Natural killer cell (primary cell): ENCODE data around the gene OR8J1. TPM values are rescaled to one million over a fixed set of nuclear protein-coding genes. Genes with fewer than 3 reads are reported as not detected.
"Not testable (repeated sequence)": the region's sequence is repeated elsewhere in the genome, so short reads cannot be mapped to it uniquely, and the experiment has no call there.

Experiments used
- ATAC-seq, 3 donors: fragments of 150-1000 bp in 2 of 3; fragments of 200-7000 bp in 1 of 3; cut with Tn5 transposase; 1 replicate in 1 of 3; 2 replicates in 2 of 3; pipeline ENCODE4 v1.10.0; 2021; ENCODE audit warnings: mild to moderate bottlenecking in 2 of 3, moderate library complexity in 2 of 3
- DNase-seq, 2 donors: peaks; one replicate each; pipeline versions ENCODE4 v3.0.0 to v3.0.0-alpha.2; 2013 to 2021; ENCODE audit warnings: mixed read lengths in 1 of 2
- H3K27ac ChIP-seq: one replicate; pipeline ENCODE4 v1.5.1; 2013; ENCODE audit warnings: mild to moderate bottlenecking, low read length
- H3K27me3 ChIP-seq: one replicate; pipeline ENCODE4 v1.6.1; 2013; ENCODE audit warnings: low read length; ENCODE audit not compliant: control insufficient read depth, insufficient read depth
- H3K36me3 ChIP-seq: one replicate; pipeline ENCODE4 v1.6.1; 2013; ENCODE audit warnings: low read length; ENCODE audit not compliant: control insufficient read depth, insufficient read depth
- H3K4me1 ChIP-seq: one replicate; pipeline ENCODE4 v1.6.1; 2013; ENCODE audit warnings: low read length; ENCODE audit not compliant: control insufficient read depth, insufficient read depth
- H3K4me3 ChIP-seq: one replicate; pipeline ENCODE4 v1.5.1; 2013; ENCODE audit warnings: low read length
- H3K9me3 ChIP-seq: one replicate; pipeline ENCODE4 v1.6.1; 2013; ENCODE audit warnings: low read length; ENCODE audit not compliant: control insufficient read depth, insufficient read depth
- H3K27ac Mint-ChIP-seq, 2 donors: one replicate each; pipeline ENCODE4 v1.8.0; 2022; ENCODE audit warnings: mild to moderate bottlenecking in 2 of 2, mixed read lengths in 2 of 2, moderate library complexity in 1 of 2
- H3K27me3 Mint-ChIP-seq, 2 donors: one replicate each; pipeline ENCODE4 v1.8.0; 2022; ENCODE audit warnings: low read depth in 2 of 2, mixed read lengths in 2 of 2
- H3K36me3 Mint-ChIP-seq: one replicate; pipeline ENCODE4 v1.8.0; 2022; ENCODE audit warnings: mixed read lengths
- H3K4me1 Mint-ChIP-seq, 2 donors: one replicate each; pipeline ENCODE4 v1.8.0; 2022; ENCODE audit warnings: mixed read lengths in 2 of 2
- H3K4me3 Mint-ChIP-seq: one replicate; pipeline ENCODE4 v1.8.0; 2022; ENCODE audit warnings: mild to moderate bottlenecking, moderate library complexity, mixed read lengths
- H3K9me3 Mint-ChIP-seq, 2 donors: one replicate each; pipeline ENCODE4 v1.8.0; 2022; ENCODE audit warnings: mixed read lengths in 2 of 2
- WGBS: methylation state at CpG from one replicate; pipeline ENCODE4 v1.1.7; 2013; ENCODE audit warnings: missing lambda C conversion rate; ENCODE audit not compliant: insufficient coverage; 5-methylcytosine and 5-hydroxymethylcytosine counted together
- intact Hi-C: fragments of 100-400 bp; cut with micrococcal nuclease; formaldehyde crosslinking; loops from one replicate; pipeline ENCODE4 v1.14.2; 2022
- total RNA-seq, 4 donors: library from RNA; stranded (reverse); fragments of 120-200 nt in 1 of 4; gene quantifications; one replicate each; pipeline versions ENCODE4 v1.2.3 to v1.2.4, GENCODE V29; 2013 to 2022
- TF ChIP-seq, protein P1 (sequence below): fragments of 200-600 bp; IDR thresholded peaks from one replicate; pipeline ENCODE4 v1.8.0; 2022; ENCODE audit warnings: antibody characterized with exemption

Gene OR8J1
- total RNA-seq, 3 donors from 2014 or later (not counting 1 experiment from before 2014, with no cell fraction given), result not detected

DNA sequence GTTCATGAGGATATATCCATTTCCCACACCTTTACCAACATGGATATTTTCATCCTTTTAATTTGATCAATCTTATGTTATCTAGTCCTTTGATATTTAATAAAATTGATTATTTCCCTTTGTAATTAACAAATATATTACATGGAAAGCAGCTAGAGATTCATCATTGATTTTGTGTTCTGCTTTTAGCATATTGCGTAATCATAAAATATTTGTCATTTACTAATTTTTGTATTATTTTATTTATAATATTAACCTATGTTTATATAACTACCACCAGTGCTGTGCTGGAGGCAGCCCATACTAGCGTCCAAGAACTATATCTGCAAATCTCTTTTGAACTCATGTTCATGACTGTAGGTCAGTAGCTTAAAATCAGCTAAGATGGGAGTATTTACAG, 26.0 kb downstream of the OR8J1 start:
- H3K27ac Mint-ChIP-seq, result no peak overlapping the region
- H3K9me3 Mint-ChIP-seq, result peaks cover 14 to 23% of the 10 kb centered on the region in 2 donors
- no peaks in the 10 kb centered on the region for H3K4me1 Mint-ChIP-seq
- WGBS, result 71% methylated on average over 1 of the region's 2 CpGs
- no peak overlapping the region for H3K4me3 Mint-ChIP-seq
- Histone ChIP-seq H3K9me3 (no peaks in the 10 kb centered on the region), H3K4me3 (no peak overlapping the region), H3K36me3 (no peaks in the 10 kb centered on the region), H3K27me3 (no peaks in the 10 kb centered on the region), H3K4me1 (no peaks in the 10 kb centered on the region), H3K27ac (no peak overlapping the region)
- no peaks in the 10 kb centered on the region for H3K27me3 Mint-ChIP-seq
- TF ChIP-seq, protein P1, sequence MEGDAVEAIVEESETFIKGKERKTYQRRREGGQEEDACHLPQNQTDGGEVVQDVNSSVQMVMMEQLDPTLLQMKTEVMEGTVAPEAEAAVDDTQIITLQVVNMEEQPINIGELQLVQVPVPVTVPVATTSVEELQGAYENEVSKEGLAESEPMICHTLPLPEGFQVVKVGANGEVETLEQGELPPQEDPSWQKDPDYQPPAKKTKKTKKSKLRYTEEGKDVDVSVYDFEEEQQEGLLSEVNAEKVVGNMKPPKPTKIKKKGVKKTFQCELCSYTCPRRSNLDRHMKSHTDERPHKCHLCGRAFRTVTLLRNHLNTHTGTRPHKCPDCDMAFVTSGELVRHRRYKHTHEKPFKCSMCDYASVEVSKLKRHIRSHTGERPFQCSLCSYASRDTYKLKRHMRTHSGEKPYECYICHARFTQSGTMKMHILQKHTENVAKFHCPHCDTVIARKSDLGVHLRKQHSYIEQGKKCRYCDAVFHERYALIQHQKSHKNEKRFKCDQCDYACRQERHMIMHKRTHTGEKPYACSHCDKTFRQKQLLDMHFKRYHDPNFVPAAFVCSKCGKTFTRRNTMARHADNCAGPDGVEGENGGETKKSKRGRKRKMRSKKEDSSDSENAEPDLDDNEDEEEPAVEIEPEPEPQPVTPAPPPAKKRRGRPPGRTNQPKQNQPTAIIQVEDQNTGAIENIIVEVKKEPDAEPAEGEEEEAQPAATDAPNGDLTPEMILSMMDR, result no peak
- H3K36me3 Mint-ChIP-seq, result peaks cover 8% of the 10 kb centered on the region
- DNase-seq (no peak), ATAC-seq (no peak)
- intact Hi-C loops, result no loop called here

DNA sequence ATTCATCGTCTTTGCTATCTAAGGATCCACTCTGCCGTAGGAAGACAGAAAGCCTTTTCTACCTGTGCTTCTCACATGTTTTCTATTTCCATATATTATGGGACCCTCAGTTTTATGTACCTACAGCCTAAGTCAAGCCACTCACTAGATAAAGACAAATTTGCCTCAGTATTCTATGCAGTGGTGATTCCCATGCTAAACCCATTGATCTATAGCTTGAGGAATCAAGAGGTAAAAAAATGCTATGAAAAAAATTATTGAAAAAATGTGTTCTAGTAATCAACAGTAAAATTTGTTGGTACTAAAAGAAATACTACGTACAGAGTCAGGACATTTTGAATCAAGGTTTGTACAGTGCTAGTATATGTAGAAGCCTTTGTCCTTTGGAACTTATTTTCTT, 40.3 kb downstream of the OR8J1 start:
- H3K36me3 ChIP-seq, result no peaks in the 10 kb centered on the region
- intact Hi-C loops, result no loop called here
- DNase-seq (no peak), ATAC-seq (no peak)
- Mint-ChIP-seq H3K27ac (no peak overlapping the region), H3K4me1 (no peaks in the 10 kb centered on the region), H3K36me3 (no peaks in the 10 kb centered on the region), H3K4me3 (no peak overlapping the region), H3K9me3 (peaks cover 6 to 12% of the 10 kb centered on the region in 2 donors), H3K27me3 (no peaks in the 10 kb centered on the region)
- no peaks in the 10 kb centered on the region for H3K4me1 ChIP-seq
- no peaks in the 10 kb centered on the region for H3K27me3 ChIP-seq
- TF ChIP-seq, protein P1, result no peak
- no peak overlapping the region for H3K27ac ChIP-seq
- no peak overlapping the region for H3K4me3 ChIP-seq
- H3K9me3 ChIP-seq, result no peaks in the 10 kb centered on the region
- WGBS, result 87% methylated on average over 3 of the region's 3 CpGs

DNA sequence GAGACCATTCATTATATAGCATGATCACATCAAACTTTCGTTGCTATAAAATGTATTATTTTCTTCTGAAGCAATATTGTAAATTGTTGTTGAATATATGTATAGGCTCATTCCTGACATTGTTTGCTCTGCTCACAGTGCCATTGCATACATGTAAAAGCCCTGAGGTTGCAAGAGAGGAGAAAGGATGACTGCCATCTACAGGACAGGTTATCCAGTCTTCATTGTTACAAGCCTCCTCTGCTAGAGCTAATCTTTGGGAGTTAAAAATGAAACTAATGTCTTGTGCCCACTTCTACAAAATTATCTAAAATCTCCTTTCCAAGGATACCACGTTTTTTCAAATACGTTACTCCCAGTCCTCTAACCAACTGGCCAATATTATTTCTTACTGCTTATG, 42.0 kb downstream of the OR8J1 start:
- TF ChIP-seq, protein P1, result no peak
- Mint-ChIP-seq H3K27ac (no peak overlapping the region), H3K4me3 (no peak overlapping the region), H3K27me3 (no peaks in the 10 kb centered on the region), H3K36me3 (no peaks in the 10 kb centered on the region), H3K4me1 (no peaks in the 10 kb centered on the region), H3K9me3 (peaks cover 6 to 12% of the 10 kb centered on the region in 2 donors)
- Histone ChIP-seq H3K4me3 (no peak overlapping the region), H3K27ac (no peak overlapping the region), H3K9me3 (no peaks in the 10 kb centered on the region), H3K4me1 (no peaks in the 10 kb centered on the region), H3K27me3 (no peaks in the 10 kb centered on the region), H3K36me3 (no peaks in the 10 kb centered on the region)
- intact Hi-C loops, result no loop called here
- ATAC-seq, result no peak
- 81% methylated on average over 2 of the region's 3 CpGs for WGBS
- no peak for DNase-seq

DNA sequence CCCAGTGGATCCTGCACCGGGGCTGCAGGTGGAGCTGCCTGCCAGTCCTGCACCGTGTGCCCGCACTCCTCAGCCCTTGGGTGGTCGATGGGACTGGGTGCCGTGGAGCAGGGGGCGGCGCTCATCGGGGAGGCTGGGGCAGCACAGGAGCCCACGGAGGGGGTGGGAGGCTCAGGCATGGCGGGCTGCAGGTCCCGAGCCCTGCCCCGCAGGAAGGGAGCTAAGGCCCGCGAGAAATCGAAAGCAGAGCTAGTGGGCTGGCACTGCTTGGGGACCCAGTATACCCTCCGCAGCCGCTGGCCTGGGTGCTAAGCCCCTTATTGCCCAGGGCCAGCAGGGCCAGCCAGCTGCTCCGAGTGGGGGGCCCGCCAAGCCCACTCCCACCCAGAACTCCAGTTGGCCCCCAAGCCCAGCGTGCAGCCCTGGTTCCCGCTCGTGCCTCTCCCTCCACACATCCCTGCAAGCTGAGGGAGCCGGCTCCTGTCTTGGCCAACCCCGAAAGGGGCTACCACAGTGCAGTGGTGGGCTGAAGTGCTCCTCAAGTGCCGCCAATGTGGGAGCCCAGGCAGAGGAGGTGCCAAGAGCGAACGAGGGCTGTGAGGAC, 47.9 kb downstream of the OR8J1 start:
- 84% methylated on average over 27 of the region's 27 CpGs for WGBS
- ATAC-seq, DNase-seq, H3K9me3 ChIP-seq, intact Hi-C loops, H3K27ac ChIP-seq, H3K27me3 ChIP-seq, H3K27me3 Mint-ChIP-seq, H3K4me1 Mint-ChIP-seq, H3K4me1 ChIP-seq, H3K4me3 Mint-ChIP-seq, H3K36me3 ChIP-seq, H3K27ac Mint-ChIP-seq, H3K4me3 ChIP-seq: not testable (repeated sequence)
- Mint-ChIP-seq H3K9me3 (peaks cover 9 to 15% of the 10 kb centered on the region in 2 donors), H3K36me3 (peaks cover 19% of the 10 kb centered on the region)
